ENCODE data around the gene MED8. TPM values are rescaled to one million over a fixed set of nuclear protein-coding genes. Genes with fewer than 3 reads are reported as not detected.

The MED8 gene
- total RNA-seq, 1 donor from 2014 or later: 54.5 TPM

- Histone ChIP-seq H3K4me2 (ENCODE audit: low read length) (no peak overlapping the region), H3K36me3 (ENCODE audit: insufficient read depth, low read length) (peaks cover 53% of the 10 kb centered on the region), H3K9ac (ENCODE audit: low read length) (no peak overlapping the region), H3K4me1 (ENCODE audit: insufficient read depth, low read length) (no peaks in the 10 kb centered on the region), H2AFZ (ENCODE audit: low read depth, low read length) (no peak overlapping the region), H3K4me3 (ENCODE audit: insufficient read depth, low read depth, low read length) (no peak overlapping the region), H3K27me3 (ENCODE audit: insufficient read depth, low read length) (no peaks in the 10 kb centered on the region), H3K79me2 (ENCODE audit: insufficient read depth, low read length) (no peaks in the 10 kb centered on the region), H3K9me3 (ENCODE audit: insufficient read depth, low read depth, low read length) (no peaks in the 10 kb centered on the region), H4K20me1 (ENCODE audit: insufficient read depth, low read length) (no peaks in the 10 kb centered on the region), H3K27ac (ENCODE audit: low read depth, low read length) (no peak overlapping the region)
- H3K9me3 Mint-ChIP-seq (ENCODE audit: unreplicated experiment): no peaks in the 10 kb centered on the region
- TF ChIP-seq, protein P1, sequence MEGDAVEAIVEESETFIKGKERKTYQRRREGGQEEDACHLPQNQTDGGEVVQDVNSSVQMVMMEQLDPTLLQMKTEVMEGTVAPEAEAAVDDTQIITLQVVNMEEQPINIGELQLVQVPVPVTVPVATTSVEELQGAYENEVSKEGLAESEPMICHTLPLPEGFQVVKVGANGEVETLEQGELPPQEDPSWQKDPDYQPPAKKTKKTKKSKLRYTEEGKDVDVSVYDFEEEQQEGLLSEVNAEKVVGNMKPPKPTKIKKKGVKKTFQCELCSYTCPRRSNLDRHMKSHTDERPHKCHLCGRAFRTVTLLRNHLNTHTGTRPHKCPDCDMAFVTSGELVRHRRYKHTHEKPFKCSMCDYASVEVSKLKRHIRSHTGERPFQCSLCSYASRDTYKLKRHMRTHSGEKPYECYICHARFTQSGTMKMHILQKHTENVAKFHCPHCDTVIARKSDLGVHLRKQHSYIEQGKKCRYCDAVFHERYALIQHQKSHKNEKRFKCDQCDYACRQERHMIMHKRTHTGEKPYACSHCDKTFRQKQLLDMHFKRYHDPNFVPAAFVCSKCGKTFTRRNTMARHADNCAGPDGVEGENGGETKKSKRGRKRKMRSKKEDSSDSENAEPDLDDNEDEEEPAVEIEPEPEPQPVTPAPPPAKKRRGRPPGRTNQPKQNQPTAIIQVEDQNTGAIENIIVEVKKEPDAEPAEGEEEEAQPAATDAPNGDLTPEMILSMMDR (IDR thresholded peaks at IDR 0.05; ENCODE audit: insufficient read depth, low read depth, low read length): no peak
- no peak for TF ChIP-seq EZH2 (IDR thresholded peaks at IDR 0.05; ENCODE audit: insufficient read depth, low read length)
- FAIRE-seq (no peak), DNase-seq (ENCODE audit: low read depth) (no peak)
- peaks cover 61% of the 10 kb centered on the region for H3K36me3 Mint-ChIP-seq (ENCODE audit: low read depth, unreplicated experiment)
- no peak overlapping the region for H3K27ac Mint-ChIP-seq (ENCODE audit: unreplicated experiment)
- peaks cover 19% of the 10 kb centered on the region for H3K4me1 Mint-ChIP-seq (ENCODE audit: low read depth, unreplicated experiment)
- H3K27me3 Mint-ChIP-seq (ENCODE audit: low read depth, unreplicated experiment): no peaks in the 10 kb centered on the region
- H3K4me3 Mint-ChIP-seq (ENCODE audit: unreplicated experiment): no peak overlapping the region
Measured at GRCh38 chr1:43432907-43433306, 43.3 kb upstream of the MED8 start.

GRCh38 chr1:43432171-43432860 is 42.7 kb upstream of the MED8 start:
- H3K36me3 Mint-ChIP-seq (ENCODE audit: low read depth, unreplicated experiment): peaks cover 61% of the 10 kb centered on the region
- Histone ChIP-seq H3K9ac (ENCODE audit: low read length) (no peak overlapping the region), H3K36me3 (ENCODE audit: insufficient read depth, low read length) (peaks cover 53% of the 10 kb centered on the region), H3K4me1 (ENCODE audit: insufficient read depth, low read length) (no peaks in the 10 kb centered on the region), H3K27me3 (ENCODE audit: insufficient read depth, low read length) (no peaks in the 10 kb centered on the region), H4K20me1 (ENCODE audit: insufficient read depth, low read length) (no peaks in the 10 kb centered on the region), H3K79me2 (ENCODE audit: insufficient read depth, low read length) (no peaks in the 10 kb centered on the region), H2AFZ (ENCODE audit: low read depth, low read length) (no peak overlapping the region), H3K4me2 (ENCODE audit: low read length) (no peak overlapping the region), H3K4me3 (ENCODE audit: insufficient read depth, low read depth, low read length) (no peak overlapping the region), H3K9me3 (ENCODE audit: insufficient read depth, low read depth, low read length) (no peaks in the 10 kb centered on the region), H3K27ac (ENCODE audit: low read depth, low read length) (no peak overlapping the region)
- H3K4me1 Mint-ChIP-seq (ENCODE audit: low read depth, unreplicated experiment): peaks cover 19% of the 10 kb centered on the region
- no peaks in the 10 kb centered on the region for H3K9me3 Mint-ChIP-seq (ENCODE audit: unreplicated experiment)
- no peak overlapping the region for H3K4me3 Mint-ChIP-seq (ENCODE audit: unreplicated experiment)
- no peaks in the 10 kb centered on the region for H3K27me3 Mint-ChIP-seq (ENCODE audit: low read depth, unreplicated experiment)
- no peak for TF ChIP-seq EZH2 (IDR thresholded peaks at IDR 0.05; ENCODE audit: insufficient read depth, low read length)
- TF ChIP-seq, protein P1 (IDR thresholded peaks at IDR 0.05; ENCODE audit: insufficient read depth, low read depth, low read length): no peak
- FAIRE-seq (no peak), DNase-seq (ENCODE audit: low read depth) (no peak)
- no peak overlapping the region for H3K27ac Mint-ChIP-seq (ENCODE audit: unreplicated experiment)

DNA sequence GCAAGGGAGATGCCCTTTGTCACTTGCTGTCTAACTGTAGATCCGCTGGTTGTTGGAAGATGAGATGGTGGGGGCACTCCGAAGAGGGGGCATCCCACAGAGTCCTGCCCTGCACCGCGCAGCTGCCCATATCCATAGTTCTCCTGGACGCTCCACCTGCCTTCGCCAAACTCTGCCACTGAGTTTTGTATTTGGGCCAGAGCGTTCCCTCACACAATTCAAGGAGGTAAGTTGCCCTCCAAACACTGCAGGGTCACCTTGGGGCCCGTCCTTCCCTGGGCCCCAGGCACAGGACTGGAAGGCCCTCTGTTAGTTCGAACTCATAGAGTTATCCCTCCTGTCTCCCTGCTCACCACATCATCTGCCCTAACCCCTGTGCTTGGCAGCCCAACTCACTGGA is 42.1 kb upstream of the MED8 start:
- Mint-ChIP-seq H3K4me3 (ENCODE audit: unreplicated experiment) (no peak overlapping the region), H3K9me3 (ENCODE audit: unreplicated experiment) (no peaks in the 10 kb centered on the region), H3K27ac (ENCODE audit: unreplicated experiment) (no peak overlapping the region), H3K27me3 (ENCODE audit: low read depth, unreplicated experiment) (no peaks in the 10 kb centered on the region), H3K36me3 (ENCODE audit: low read depth, unreplicated experiment) (peaks cover 62% of the 10 kb centered on the region), H3K4me1 (ENCODE audit: low read depth, unreplicated experiment) (peaks cover 17% of the 10 kb centered on the region)
- Histone ChIP-seq H3K9ac (ENCODE audit: low read length) (no peak overlapping the region), H3K4me3 (ENCODE audit: insufficient read depth, low read depth, low read length) (no peak overlapping the region), H4K20me1 (ENCODE audit: insufficient read depth, low read length) (no peaks in the 10 kb centered on the region), H3K36me3 (ENCODE audit: insufficient read depth, low read length) (peaks cover 60% of the 10 kb centered on the region), H3K79me2 (ENCODE audit: insufficient read depth, low read length) (no peaks in the 10 kb centered on the region), H3K9me3 (ENCODE audit: insufficient read depth, low read depth, low read length) (no peaks in the 10 kb centered on the region), H3K4me1 (ENCODE audit: insufficient read depth, low read length) (no peaks in the 10 kb centered on the region), H2AFZ (ENCODE audit: low read depth, low read length) (no peak overlapping the region), H3K27ac (ENCODE audit: low read depth, low read length) (no peak overlapping the region), H3K27me3 (ENCODE audit: insufficient read depth, low read length) (no peaks in the 10 kb centered on the region), H3K4me2 (ENCODE audit: low read length) (no peak overlapping the region)
- no peak for DNase-seq (ENCODE audit: low read depth)
- FAIRE-seq: no peak
- TF ChIP-seq, protein P1 (IDR thresholded peaks at IDR 0.05; ENCODE audit: insufficient read depth, low read depth, low read length): no peak
- TF ChIP-seq EZH2 (IDR thresholded peaks at IDR 0.05; ENCODE audit: insufficient read depth, low read length): no peak

All from astrocyte (in vitro differentiated cells and primary cell).